SK-N-DZ (cell line): ENCODE data around the gene MIAT.
"Not testable (repeated sequence)": the region's sequence is repeated elsewhere in the genome, so short reads cannot be mapped to it uniquely, and the experiment has no call there.

Source experiments
- DNase-seq: peaks from one replicate; pipeline ENCODE4 v3.0.0-alpha.2; 2015; ENCODE audit warnings: low spot score

MIAT gene

GRCh38 chr22:26700462-26700861 is 43.1 kb downstream of the MIAT start:
- DNase-seq: no peak

- no peak for DNase-seq
These were observed 43.5 kb downstream of the MIAT start for GRCh38 chr22:26700886-26701285.

DNA sequence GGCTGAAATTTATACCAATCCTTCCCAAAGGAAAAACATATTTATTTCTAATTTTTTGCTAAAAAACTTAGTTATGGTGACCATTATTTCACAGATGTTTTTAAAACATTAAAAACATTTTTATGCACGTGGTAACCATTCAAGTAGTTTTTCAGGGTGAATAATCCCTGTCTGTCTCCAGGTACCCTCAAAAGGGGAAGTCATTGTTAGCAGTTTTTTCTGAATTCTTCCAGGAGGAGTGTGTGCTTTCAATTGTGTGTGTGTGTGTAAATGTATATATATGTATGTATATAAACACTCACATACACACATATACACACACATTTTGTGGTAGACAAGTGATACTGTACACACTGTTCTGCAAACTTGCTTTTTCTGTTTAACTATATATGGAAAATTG is 43.9 kb downstream of the MIAT start:
- no peak for DNase-seq

- no peak for DNase-seq
These were observed 45.8 kb downstream of the MIAT start for GRCh38 chr22:26702906-26703830.

DNA sequence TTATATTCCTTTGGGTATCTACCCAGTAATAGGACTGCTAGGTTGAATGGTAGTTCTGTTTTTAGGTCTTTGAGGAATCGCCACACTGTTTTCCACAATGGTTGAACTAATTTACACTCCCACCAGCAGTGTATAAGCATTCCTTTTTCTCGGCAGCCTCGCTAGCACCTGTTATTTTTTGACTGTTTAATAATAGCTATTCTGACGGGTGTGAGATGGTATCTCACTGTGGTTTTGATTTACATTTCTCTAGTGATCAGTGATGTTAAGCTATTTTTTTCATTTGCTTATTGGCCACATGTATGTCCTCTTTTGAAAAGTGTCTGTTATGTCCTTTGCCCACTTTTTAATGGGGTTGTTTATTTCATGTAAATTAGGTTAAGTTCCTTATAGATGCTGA is 48.0 kb downstream of the MIAT start:
- not testable (repeated sequence) for DNase-seq

DNA sequence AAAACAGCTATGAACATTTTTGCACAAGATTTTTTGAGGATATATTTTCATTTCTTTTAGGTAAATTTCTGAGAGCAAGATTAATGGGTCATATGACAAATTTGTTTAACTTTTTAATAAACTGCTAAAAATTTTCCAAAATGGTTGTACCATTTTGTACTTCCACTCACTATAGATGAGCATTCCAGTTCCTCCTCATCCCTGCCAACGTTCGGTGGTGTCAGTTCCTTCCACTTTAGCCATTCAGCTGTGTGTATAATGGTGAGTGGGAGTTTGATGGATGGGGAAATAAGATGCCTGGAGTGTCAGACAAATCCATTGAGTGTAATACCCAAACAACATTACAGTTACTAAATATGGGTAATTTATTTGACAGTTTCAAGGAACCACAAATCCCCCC is 49.7 kb downstream of the MIAT start:
- no peak for DNase-seq

GRCh38 chr22:26707581-26707980 is 50.2 kb downstream of the MIAT start:
- DNase-seq: no peak

DNA sequence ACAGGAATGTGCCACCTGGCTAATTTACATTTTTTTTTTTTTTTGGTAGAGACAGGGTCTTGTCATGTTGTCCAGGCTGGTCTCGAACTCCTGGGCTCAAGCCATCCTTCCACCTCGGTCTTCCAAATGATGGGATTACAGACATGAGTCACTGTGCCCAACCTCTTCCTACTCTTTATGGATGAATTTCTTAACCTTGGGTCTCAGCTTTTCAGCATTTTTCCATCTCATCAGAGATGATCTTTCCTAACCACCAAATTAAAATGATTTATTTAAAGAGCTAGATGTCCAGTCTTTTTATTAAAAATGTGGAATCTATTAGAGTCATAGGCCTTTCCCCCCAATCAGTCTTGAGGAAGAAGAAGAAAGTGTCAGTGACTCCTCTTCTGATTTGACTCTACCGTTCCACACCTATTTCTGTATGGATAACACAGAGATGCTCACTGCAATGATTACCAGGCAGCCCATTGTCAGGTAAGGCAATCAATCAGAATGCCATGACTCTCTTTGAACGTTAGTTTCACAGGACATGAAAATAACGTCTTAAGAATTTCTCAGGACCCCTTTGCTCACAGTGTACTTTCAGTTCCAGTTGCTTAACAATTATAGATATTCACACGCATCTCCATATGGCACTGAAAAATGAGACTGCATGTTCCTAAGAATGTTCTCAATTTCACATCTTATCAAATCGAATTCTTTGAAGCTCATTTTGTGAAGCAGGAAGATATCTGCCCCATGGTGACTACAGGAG is 51.0 kb downstream of the MIAT start:
- no peak for DNase-seq

- no peak for DNase-seq
These were observed 52.4 kb downstream of the MIAT start for GRCh38 chr22:26709617-26710390.

- DNase-seq: peak; percentile 30
These were observed 54.0 kb downstream of the MIAT start for GRCh38 chr22:26711205-26711963.

DNA sequence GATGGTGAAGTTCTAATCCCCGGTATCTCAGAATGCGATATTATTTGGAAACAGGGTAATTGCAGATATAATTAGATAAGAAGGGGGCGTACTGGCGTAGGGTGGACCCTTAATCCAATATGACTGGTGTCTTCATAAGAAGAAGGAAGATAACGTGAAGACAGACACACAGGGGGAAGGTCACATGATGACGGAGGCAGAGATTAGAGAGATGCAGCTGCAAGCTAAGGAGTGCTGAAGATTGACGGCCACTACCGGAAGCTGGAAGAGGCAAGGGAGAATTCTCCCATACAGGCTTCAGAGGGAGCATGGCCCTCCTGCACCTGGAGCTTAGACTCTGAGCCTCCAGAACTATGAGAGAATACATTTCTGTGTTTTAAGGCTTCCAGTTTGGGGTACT is 54.8 kb downstream of the MIAT start:
- peak; percentile 83 for DNase-seq

GRCh38 chr22:26713823-26714449 is 56.5 kb downstream of the MIAT start:
- DNase-seq: no peak

DNA sequence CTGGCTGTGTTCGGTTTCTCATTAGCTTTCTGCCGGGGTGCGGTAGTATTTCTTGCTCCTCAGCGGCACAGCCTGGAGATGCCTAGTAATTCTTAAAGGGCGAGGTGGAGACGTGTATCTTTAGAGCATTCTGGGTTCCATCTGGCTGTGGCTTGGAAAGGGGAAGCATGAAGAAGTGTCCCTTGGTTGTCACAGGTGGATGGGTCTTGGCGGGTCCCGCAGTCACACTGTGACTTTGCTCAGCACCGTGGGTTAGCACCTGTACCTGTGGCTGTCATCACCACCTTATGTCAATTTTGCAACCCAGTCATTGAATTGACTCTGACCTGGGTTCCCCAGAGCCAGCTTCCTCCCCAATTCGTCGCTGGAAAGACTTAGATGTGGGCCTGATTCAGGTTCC is 57.6 kb downstream of the MIAT start:
- no peak for DNase-seq

- no peak for DNase-seq
These were observed 58.1 kb downstream of the MIAT start for GRCh38 chr22:26715392-26715936.

GRCh38 chr22:26718488-26718887 is 61.1 kb downstream of the MIAT start:
- DNase-seq: no peak

DNA sequence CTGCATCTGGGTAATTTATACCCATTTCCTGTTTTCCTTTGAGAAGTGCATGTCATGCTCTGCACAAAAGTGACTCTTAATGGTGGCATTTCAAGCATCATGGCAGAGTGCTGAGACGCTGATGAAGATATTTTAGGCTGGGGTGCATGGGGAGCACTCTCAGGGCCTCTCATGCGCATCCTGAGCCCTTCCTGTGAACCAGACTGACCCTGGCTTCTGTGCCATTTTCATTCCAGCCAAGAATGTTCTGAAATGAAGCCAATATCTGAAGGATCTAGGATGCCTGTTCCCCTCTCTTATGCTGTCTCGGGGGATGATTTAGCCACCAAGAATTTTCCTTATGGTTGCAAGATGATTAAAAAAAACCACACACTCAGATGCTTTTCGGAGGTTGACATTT is 61.5 kb downstream of the MIAT start:
- DNase-seq: no peak

- no peak for DNase-seq
These were observed 64.8 kb downstream of the MIAT start for GRCh38 chr22:26722159-26722558.

DNA sequence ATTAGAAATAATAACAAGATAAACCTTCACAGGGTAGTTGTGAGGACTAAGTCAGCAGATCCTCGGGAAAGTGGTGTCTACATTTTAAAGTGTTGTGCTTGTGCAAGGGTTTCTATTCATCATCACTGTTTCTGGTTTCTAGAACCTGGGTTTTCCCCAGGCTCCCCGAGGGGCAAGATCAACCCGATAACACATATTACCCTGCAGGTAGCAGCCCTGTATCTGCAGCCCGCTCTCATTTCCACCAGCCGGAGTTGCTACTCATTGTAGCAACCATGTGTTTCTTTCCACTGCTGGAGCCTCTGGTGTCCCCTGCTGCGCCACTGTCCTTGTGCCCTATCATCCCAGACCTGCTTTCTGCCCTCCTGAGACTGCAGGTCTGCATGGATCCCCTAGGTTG is 67.0 kb downstream of the MIAT start:
- DNase-seq: no peak

DNA sequence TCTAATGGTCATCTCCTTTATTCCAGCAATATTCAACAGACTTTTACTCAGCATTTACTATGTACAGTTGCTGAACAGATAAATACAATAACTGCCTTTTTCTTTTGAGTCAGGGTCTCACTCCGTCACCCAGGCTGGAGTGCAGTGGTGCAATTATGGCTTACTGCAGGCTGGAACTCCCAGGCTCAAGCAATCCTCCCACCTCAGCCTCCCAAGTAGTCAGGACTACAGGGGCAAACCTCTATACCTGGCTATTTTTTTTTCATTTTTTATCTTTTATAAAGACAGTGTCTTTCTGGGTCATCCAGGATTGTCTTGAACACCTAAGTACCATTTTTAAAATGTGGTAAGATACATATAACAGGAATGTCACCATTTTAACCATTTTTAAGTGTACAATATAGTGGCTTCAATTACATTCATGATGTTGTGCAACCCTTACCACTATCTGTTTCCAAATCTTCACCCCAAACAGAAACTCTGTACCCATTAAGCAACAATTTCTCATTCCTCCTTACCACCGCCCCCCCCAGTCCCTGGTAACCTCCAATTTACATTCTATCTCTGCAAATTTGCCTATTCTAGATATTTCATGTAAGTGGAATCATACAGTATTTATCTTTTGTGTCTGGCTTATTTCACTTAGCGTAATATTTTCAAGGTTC is 67.8 kb downstream of the MIAT start:
- no peak for DNase-seq
